Natural killer cell treated with Interleukin-12 subunit alpha and Interleukin-12 subunit beta and Interleukin-15 and Interleukin-18, amount 100 ng/mL, for 72 hours (primary cell): ENCODE measurements around the gene NOL4L. TPM values are rescaled to one million over a fixed set of nuclear protein-coding genes. Genes with fewer than 3 reads are reported as not detected.
A peak's percentile ranks its signal among the peaks of the same experiment; 100 is the strongest.

Source experiments
- ATAC-seq, 2 donors: fragments of 150-1000 bp; cut with Tn5 transposase in 1 of 2; sonication (Bioruptor Pico), chemical (Tn5 transposase) in 1 of 2; 2 replicates each; pipeline ENCODE4 v1.10.0; 2021
- DNase-seq: peaks from one replicate; pipeline ENCODE4 v3.0.0; 2022; ENCODE audit warnings: low spot score
- H3K27ac Mint-ChIP-seq, 2 donors: 1 replicate in 1 of 2; 2 replicates in 1 of 2; pipeline ENCODE4 v1.8.0; 2022; ENCODE audit warnings: mixed read lengths in 2 of 2, mild to moderate bottlenecking in 1 of 2, moderate library complexity in 1 of 2
- H3K27me3 Mint-ChIP-seq, 2 donors: 1 replicate in 1 of 2; 2 replicates in 1 of 2; pipeline ENCODE4 v1.8.0; 2022; ENCODE audit warnings: mixed read lengths in 2 of 2
- H3K36me3 Mint-ChIP-seq: one replicate; pipeline ENCODE4 v1.8.0; 2022; ENCODE audit warnings: mixed read lengths
- H3K4me1 Mint-ChIP-seq, 2 donors: 1 replicate in 1 of 2; 2 replicates in 1 of 2; pipeline ENCODE4 v1.8.0; 2022; ENCODE audit warnings: low read depth in 2 of 2, mixed read lengths in 2 of 2, mild to moderate bottlenecking in 1 of 2
- H3K4me3 Mint-ChIP-seq: one replicate; pipeline ENCODE4 v1.8.0; 2022; ENCODE audit warnings: mixed read lengths
- H3K9me3 Mint-ChIP-seq: 2 replicates; pipeline ENCODE4 v1.8.0; 2022; ENCODE audit warnings: mixed read lengths
- total RNA-seq, 2 donors: library from RNA; stranded (reverse); gene quantifications; one replicate each; pipeline ENCODE4 v1.2.3, GENCODE V29; 2022

Gene NOL4L
- total RNA-seq, 2 donors from 2014 or later: 20.0 to 20.1 TPM

- no peak for ATAC-seq
- Mint-ChIP-seq H3K4me1 (peaks cover 45 to 55% of the 10 kb centered on the region in 2 donors), H3K4me3 (no peak overlapping the region), H3K9me3 (no peaks in the 10 kb centered on the region), H3K36me3 (no peaks in the 10 kb centered on the region), H3K27ac (no peak overlapping the region), H3K27me3 (no peaks in the 10 kb centered on the region)
- no peak for DNase-seq
Observed at GRCh38 chr20:32573167-32573851, 11.8 kb downstream of the NOL4L start.

GRCh38 chr20:32572271-32572968, 12.7 kb downstream of the NOL4L start:
- Mint-ChIP-seq H3K4me3 (no peak overlapping the region), H3K27ac (no peak overlapping the region), H3K27me3 (no peaks in the 10 kb centered on the region), H3K36me3 (no peaks in the 10 kb centered on the region), H3K9me3 (no peaks in the 10 kb centered on the region), H3K4me1 (peaks cover 40 to 46% of the 10 kb centered on the region in 2 donors)
- ATAC-seq (no peak), DNase-seq (no peak)

DNA sequence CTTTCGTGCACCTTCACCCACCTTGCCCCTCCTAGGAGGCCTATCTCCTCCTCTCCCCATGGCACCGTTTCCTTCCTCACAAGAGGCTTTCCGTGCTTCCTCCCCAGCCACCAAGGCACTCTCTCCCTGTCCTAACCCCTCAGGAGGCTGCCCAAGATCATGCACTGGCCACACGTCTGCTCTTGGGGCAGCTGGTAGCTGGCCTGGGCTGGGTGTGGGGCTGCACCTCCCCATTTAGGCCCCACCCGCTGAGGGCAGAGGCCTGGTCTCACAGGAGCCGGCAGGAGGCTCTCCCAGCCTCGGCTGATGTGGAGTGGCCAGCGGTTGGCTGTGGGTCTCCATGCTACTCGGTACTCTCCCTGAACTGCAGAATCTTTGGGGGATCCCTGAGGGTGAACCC, 13.6 kb downstream of the NOL4L start:
- ATAC-seq (no peak), DNase-seq (no peak)
- H3K27ac Mint-ChIP-seq: no peak overlapping the region
- no peaks in the 10 kb centered on the region for H3K9me3 Mint-ChIP-seq
- H3K36me3 Mint-ChIP-seq: no peaks in the 10 kb centered on the region
- H3K4me1 Mint-ChIP-seq: peaks cover 40 to 46% of the 10 kb centered on the region in 2 donors
- peak overlapping the region; percentile 16 for H3K4me3 Mint-ChIP-seq
- no peaks in the 10 kb centered on the region for H3K27me3 Mint-ChIP-seq

- Mint-ChIP-seq H3K4me1 (peaks cover 42 to 51% of the 10 kb centered on the region in 2 donors), H3K27ac (no peak overlapping the region), H3K9me3 (no peaks in the 10 kb centered on the region), H3K27me3 (no peaks in the 10 kb centered on the region), H3K36me3 (no peaks in the 10 kb centered on the region), H3K4me3 (no peak overlapping the region)
- no peak for DNase-seq
- no peak for ATAC-seq
Observed at GRCh38 chr20:32570401-32571190, 14.5 kb downstream of the NOL4L start.

DNA sequence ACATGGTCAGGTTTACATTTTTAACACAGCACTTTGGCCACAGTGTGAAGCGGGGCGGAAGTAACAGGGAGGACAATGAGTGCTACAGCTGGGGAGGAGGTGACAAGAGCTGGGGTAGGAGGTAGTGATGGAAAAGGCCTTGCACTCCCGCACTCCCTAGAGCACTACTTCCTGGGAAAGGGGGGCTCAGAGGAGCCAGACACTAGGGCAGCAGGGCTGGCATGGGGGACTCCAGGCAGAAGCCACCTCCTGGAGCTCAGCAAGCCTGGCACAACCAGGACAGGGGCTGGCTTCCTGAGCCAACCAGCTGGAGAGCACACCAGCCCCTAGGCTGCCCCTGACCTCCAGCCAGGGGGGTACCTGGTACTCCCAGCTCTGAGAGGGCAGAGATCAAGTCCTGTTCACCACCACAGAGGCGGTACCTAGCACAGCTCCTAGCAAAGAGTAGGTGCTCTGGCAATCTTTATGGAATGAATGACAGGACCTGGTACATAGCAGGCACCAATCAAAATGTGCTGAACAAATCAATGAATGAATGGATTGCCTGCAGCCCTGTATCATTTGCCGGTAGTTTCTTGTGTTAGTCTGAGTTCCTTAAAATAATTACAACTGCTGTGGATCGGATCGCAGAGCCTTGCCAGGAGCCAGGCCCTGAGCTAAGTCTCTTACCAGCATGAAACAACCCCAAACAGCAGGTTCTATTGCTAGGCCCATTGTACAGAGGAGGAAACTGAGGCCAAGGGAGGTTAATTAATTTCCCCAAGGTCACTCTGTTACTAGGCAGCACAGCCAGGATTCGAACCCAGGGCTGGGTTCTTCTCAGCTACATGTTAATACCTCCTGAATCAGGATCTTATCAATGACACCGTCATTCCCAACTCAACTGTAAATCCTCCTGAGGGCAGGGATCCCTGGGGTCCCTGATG, 15.5 kb downstream of the NOL4L start:
- Mint-ChIP-seq H3K9me3 (no peaks in the 10 kb centered on the region), H3K4me3 (peak overlapping the region; percentile 64), H3K27me3 (no peaks in the 10 kb centered on the region), H3K4me1 (peaks cover 44 to 54% of the 10 kb centered on the region in 2 donors), H3K36me3 (no peaks in the 10 kb centered on the region), H3K27ac (no peak overlapping the region)
- DNase-seq (peak; percentile 84), ATAC-seq (peak; percentile 86 to 87)

- no peak for DNase-seq
- ATAC-seq: no peak
- Mint-ChIP-seq H3K27me3 (no peaks in the 10 kb centered on the region), H3K9me3 (no peaks in the 10 kb centered on the region), H3K4me3 (peak overlapping the region; percentile 64), H3K4me1 (peaks cover 42 to 51% of the 10 kb centered on the region in 2 donors), H3K27ac (no peak overlapping the region), H3K36me3 (no peaks in the 10 kb centered on the region)
Observed at GRCh38 chr20:32569018-32569379, 16.1 kb downstream of the NOL4L start.

DNA sequence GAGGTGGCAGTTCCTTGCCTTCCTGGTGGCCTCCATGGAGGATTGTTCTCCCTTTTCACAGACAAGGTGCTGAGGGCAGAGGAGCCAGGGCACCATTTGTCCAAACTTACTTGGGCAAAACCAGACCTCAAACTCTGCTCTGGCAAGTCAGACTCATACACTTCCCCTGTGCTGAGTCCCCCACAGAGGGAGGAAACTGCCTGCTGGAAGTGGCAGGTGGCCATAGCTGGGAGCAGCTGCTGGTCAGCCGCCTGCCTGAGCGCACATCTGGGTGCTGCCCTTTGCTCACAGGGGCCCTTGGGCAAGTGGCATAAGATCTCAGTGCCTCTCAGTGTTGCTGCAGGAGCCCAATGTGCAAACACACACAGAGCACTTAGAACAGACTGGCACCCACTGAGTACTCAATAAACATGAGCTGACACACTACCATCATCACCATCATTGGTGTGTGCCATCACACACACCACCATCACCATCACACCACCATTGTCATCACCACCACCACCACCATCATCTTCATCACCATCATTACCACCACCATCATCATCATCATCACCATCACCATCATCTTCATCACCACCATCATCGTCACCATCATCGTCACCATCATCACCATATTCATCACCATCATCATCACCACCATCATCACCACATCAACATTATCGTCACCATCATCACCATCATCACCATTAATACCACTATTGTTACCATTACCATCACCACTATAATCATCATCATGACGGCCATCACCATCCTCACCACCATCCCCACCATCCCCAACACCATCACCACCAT, 17.6 kb downstream of the NOL4L start:
- peaks cover 32 to 42% of the 10 kb centered on the region in 2 donors for H3K4me1 Mint-ChIP-seq
- no peak overlapping the region for H3K4me3 Mint-ChIP-seq
- ATAC-seq (no peak), DNase-seq (no peak)
- no peaks in the 10 kb centered on the region for H3K36me3 Mint-ChIP-seq
- H3K27me3 Mint-ChIP-seq: no peaks in the 10 kb centered on the region
- H3K27ac Mint-ChIP-seq: no peak overlapping the region
- no peaks in the 10 kb centered on the region for H3K9me3 Mint-ChIP-seq

DNA sequence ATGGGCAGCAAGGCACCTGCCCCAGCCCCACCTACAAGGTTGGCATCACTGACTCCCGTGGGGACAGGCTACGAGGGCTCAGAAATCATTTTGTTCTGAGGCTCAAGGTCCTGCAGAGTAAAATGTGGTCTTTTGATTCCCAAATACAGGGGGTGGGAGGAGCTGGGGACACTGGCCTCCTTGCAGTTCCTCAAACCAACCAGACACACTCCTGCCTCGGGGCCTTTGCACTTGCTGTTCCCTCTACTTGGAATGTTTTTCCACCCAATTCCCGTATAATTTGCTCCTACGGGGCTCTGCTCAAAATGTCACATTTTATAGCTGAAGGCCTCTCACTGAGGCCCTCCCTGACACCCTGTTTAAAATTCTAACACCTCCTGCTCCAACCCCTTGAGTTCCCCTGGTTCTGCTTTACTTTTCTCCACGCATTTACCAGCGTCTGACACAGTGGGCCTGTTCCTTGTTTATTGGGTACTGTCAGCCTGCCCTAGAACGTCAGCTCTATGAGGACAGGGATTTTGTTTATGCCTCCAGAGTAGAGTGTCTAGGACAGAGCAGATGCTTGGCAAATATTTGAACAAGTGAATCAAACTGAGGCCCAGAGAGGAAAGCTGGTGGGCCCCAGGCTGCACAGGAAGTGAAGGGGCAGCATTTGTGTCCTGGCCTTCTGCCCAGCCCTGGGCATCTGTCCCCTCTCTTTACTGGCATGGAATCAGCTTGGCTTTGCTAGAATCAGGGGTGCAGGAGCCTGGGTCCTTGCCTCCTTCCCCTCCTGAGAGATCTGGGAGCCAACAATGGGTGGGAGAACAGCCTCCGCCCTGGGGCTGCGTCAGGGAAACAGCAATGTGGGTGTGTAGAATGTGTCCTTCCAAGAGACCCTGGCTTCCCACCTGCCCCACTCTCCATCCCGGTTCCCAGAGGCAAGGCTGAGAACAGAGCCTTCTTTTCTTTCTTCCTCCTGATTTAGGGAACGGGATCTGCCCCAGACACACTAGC, 18.5 kb downstream of the NOL4L start:
- Mint-ChIP-seq H3K27ac (no peak overlapping the region), H3K4me1 (peaks cover 31 to 43% of the 10 kb centered on the region in 2 donors), H3K27me3 (no peaks in the 10 kb centered on the region), H3K4me3 (no peak overlapping the region), H3K9me3 (no peaks in the 10 kb centered on the region), H3K36me3 (no peaks in the 10 kb centered on the region)
- DNase-seq (no peak), ATAC-seq (no peak)

GRCh38 chr20:32565735-32566032, 19.4 kb downstream of the NOL4L start:
- peak overlapping the region; percentile 21 for H3K4me3 Mint-ChIP-seq
- no peak for ATAC-seq
- DNase-seq: no peak
- H3K27ac Mint-ChIP-seq: peak overlapping the region; percentile 50 to 70
- H3K36me3 Mint-ChIP-seq: no peaks in the 10 kb centered on the region
- H3K9me3 Mint-ChIP-seq: no peaks in the 10 kb centered on the region
- H3K4me1 Mint-ChIP-seq: peaks cover 36 to 42% of the 10 kb centered on the region in 2 donors
- H3K27me3 Mint-ChIP-seq: no peaks in the 10 kb centered on the region

GRCh38 chr20:32564921-32565734, 20.0 kb downstream of the NOL4L start:
- DNase-seq (no peak), ATAC-seq (no peak)
- peaks cover 42% of the 10 kb centered on the region in 2 donors for H3K4me1 Mint-ChIP-seq
- H3K36me3 Mint-ChIP-seq: no peaks in the 10 kb centered on the region
- peak overlapping the region; percentile 21 for H3K4me3 Mint-ChIP-seq
- peak overlapping the region; percentile 50 to 70 for H3K27ac Mint-ChIP-seq
- H3K9me3 Mint-ChIP-seq: no peaks in the 10 kb centered on the region
- no peaks in the 10 kb centered on the region for H3K27me3 Mint-ChIP-seq

- no peaks in the 10 kb centered on the region for H3K9me3 Mint-ChIP-seq
- H3K4me1 Mint-ChIP-seq: peaks cover 39 to 42% of the 10 kb centered on the region in 2 donors
- no peaks in the 10 kb centered on the region for H3K27me3 Mint-ChIP-seq
- H3K27ac Mint-ChIP-seq: peak overlapping the region; percentile 42 to 55
- H3K36me3 Mint-ChIP-seq: no peaks in the 10 kb centered on the region
- DNase-seq (no peak), ATAC-seq (no peak)
- H3K4me3 Mint-ChIP-seq: no peak overlapping the region
Observed at GRCh38 chr20:32564440-32564839, 20.7 kb downstream of the NOL4L start.
